HG03432 (cell line): ENCODE measurements around the gene PPA2.
"Not testable (repeated sequence)": the region's sequence is repeated elsewhere in the genome, so short reads cannot be mapped to it uniquely, and the experiment has no call there.

Experiments used
- ATAC-seq: cut with Tn5 transposase; IDR thresholded peaks from one replicate; pipeline ENCODE4 v1.9.1; 2021; ENCODE audit warnings: mild to moderate bottlenecking, moderate library complexity; ENCODE audit not compliant: unreplicated experiment

Gene PPA2

GRCh38 chr4:105461221-105461620, 12.6 kb downstream of the PPA2 start:
- no peak for ATAC-seq

- ATAC-seq, result no peak
Observed at GRCh38 chr4:105460306-105460705, 13.6 kb downstream of the PPA2 start.

GRCh38 chr4:105458541-105458940, 15.3 kb downstream of the PPA2 start:
- not testable (repeated sequence) for ATAC-seq

- ATAC-seq, result no peak
Observed at GRCh38 chr4:105458001-105458400, 15.9 kb downstream of the PPA2 start.

DNA sequence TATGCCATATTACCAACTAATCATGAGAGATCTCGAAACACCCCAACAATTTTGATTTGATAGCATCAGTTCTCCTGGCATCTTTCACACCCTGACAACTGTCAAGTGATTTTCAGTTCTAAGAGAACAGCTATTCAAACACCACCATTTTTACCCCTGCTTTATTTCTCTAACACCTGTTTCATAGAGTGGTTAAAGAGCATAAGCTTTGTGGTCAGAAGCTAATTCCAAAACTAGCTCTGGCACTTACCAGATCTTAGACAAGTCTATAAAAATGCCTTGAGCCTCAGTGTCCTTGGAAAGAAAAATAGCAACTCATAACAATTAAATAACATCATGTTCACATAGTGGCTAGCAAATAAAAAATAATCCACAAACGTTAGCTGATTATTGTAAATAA, 17.9 kb downstream of the PPA2 start:
- no peak for ATAC-seq

DNA sequence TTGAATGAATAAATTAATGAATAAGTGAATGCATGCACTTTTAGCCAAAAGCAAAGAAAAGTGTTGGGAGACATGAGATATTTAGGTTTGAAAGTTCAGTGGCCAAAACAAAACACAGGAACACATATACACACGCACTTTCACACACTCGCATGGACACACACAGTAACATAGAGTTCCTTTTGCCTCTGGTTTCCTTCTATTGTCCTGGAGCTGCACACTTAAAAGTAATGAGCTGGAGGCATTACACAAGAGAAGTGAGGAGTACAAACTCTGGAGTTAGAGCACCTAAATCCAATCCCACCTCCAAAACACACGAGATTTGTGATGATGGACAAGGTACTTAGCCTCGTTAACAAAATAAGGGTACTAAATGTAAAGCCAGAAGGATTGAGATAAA, 18.7 kb downstream of the PPA2 start:
- no peak for ATAC-seq

DNA sequence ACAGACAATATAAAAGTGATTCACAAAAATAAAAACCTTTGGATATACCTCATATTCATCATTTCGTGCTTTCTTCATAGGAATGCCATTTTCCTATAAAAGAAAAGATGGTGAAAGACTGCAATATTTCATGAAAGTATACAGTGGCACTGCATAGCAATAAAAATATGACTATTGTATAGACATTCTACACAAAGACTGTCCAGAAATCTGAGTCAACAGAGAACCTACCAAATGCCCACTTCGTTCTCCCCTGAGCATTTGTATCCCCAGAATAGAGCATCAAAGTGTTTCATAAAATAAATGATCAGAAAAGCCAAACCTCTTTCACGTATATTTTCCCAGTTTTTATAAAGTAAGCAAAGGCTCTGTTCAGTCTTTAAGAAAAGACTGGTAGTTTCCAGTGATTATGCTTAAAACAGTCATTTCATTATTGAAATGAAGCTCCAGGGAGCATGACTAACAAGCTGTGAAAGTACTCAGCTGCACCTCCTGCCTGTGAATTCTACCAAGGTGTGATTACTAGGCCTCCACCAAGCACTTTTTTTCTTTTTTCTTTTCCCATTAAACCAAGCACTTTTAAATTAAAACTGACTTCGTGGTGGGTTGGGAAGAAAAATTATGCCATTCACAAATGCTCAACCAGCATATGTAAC, 20.2 kb downstream of the PPA2 start:
- peak; percentile 95 for ATAC-seq

DNA sequence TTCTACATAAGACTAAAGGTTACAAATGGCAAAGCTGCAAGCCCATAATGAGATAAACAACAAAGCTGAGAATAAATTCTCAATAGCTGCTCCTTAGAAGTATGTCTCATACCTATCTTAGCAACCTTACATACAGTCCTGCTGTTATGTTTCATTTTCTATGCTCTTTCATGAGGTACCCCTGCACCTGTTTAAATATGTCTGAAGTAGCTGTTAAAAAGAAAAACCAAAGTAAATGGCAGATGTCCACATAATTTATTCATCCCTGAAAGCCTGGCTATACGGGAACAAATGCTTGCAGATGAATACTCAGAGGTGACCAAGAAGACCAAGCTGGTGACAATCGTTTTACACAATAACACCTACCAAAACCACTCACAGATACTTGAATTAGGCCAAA, 22.5 kb downstream of the PPA2 start:
- no peak for ATAC-seq

GRCh38 chr4:105440890-105441289, 33.0 kb downstream of the PPA2 start:
- no peak for ATAC-seq

GRCh38 chr4:105437637-105438036, 36.2 kb downstream of the PPA2 start:
- no peak for ATAC-seq

DNA sequence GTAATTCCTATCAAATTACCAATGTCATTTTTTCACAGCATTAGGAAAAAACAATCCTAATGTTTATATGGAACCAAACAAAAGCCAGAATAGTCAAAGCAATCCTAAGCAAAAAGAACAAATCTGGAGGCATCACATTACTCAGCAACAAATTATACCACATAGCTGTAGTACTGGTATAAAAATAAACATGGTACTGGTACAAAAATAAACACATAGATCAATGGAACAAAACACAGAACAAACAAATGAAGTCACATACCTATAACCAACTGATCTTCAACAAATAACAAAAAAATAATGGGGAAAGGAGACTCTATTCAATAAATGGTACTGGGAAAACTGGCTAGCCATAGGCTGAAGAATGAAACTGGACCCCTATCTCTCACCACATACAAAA, 37.4 kb downstream of the PPA2 start:
- ATAC-seq, result no peak

DNA sequence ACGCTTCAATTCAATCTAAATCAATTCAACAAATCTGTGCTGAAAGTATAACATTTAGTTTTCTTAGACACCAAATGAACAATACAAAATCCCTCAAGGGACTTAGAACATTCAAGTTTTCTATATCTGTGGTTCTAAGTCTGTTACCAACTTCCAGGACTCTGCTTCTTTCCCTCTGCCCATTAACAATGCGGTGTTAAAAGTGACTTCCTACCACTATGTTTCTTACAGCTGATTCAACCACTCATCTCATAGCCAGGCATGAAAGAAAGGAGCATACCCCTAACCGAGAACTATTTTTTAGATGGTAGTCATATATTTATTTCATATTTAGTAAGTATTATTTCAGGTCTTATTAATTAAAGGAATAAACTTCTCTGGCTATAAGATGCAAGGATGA, 38.9 kb downstream of the PPA2 start:
- no peak for ATAC-seq

DNA sequence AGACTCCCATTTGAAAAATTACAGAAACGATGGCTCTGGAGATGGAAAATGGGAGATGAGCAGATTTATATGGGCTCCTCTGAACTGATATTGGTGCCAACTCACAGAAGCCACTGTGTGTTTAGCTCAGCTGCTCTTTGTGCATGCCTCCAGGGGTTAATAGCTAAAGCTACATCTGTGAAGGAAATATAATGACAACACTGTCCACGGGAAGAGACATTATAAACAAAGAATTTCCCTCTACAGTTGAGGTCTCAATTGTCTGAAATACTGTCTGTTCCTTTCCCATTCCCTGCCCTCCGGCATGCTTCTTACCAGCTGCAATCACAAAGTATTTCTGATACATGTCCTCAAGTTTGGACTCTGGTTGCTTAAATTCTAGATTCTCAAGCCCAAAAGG, 40.4 kb downstream of the PPA2 start:
- ATAC-seq, result no peak

DNA sequence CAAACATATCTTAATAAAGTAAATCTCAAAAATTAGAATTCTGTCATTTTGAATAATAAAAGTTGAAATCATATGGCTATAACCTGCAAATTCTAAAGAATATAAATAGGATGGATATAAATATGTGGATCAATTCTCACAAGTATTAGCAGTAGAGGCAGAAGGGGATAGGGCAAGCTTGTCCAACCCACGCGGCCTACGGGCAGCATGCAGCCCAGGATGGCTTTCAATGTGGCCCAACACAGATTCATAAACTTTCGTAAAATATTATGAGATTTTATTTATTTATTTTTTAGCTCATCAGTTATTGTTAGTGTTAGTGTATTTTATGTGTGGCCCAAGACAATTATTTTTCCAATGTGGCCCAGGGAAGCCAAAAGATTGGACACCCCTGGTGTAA, 41.4 kb downstream of the PPA2 start:
- no peak for ATAC-seq

DNA sequence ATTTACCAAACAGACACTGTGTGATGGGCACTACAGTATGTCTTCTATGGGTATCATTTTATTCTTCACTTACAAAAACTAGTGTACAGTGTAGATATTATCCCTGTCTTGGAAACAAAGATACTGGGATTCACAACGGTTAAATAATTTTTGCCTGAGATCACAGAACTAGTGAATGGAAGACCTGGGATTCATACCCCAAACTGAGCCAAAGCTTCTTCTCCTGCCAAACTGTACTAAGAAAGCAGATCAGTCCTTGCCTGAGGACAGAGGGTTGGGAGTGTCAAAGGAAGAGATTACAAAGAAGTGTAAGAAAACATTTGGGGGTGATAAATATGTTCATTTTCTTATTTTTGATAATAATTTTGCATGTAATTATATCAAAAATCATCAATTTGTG, 43.1 kb downstream of the PPA2 start:
- ATAC-seq, result no peak

- ATAC-seq, result no peak
Observed at GRCh38 chr4:105426187-105426897, 47.5 kb downstream of the PPA2 start.

DNA sequence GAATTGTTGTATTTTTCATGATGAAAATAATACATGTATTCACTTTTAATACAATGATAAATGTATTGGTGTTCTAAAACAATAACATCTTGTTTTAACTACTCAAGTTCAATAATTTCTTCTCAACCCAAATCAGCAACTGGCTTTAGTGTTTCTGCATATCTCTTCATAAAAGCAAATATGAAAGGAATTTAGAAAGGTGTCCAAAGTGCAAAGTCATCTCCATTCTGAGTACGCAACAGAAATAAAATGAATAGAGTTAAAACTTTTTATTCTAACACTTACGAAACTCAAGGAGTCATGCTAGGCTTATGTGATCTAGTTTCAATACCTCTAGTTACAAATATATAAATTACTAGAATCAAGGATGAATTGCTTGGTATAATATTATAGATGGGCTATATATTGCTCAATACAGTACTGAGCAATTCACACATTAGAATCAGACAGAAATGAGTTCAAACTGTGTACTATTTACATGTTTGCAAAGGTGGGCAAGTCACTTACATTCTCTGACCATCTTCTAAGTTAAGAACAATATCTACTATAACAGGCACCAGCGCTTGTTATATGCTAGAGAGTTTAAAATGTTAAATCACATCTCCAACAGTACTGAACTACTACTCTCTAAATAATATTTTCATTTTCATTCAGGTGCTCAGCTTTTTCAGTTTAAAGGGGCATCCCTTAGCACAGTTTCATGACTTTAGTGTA, 51.5 kb downstream of the PPA2 start:
- no peak for ATAC-seq

GRCh38 chr4:105417624-105418023, 56.2 kb downstream of the PPA2 start:
- no peak for ATAC-seq

GRCh38 chr4:105415281-105415744, 58.5 kb downstream of the PPA2 start:
- ATAC-seq, result no peak

DNA sequence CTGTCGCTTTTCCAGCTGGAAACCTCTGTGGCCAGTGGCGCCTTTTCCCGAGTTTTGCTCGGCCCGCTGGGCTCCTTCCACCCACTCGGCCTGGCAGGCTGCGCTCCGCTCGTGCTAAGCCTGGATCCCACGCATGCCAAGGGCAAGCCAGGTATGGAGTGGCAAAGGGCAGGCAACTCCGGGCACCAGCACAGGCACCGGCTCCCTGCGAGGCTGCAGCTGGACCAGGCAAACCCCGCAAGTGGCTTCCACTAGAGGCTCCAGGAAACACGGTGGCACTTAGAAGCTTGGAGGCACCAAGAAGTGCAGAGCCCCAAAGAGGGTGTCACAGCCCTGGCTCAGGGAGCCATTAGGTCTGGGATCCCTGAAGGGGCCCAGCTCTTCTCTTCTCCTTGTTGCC, 59.5 kb downstream of the PPA2 start:
- no peak for ATAC-seq

DNA sequence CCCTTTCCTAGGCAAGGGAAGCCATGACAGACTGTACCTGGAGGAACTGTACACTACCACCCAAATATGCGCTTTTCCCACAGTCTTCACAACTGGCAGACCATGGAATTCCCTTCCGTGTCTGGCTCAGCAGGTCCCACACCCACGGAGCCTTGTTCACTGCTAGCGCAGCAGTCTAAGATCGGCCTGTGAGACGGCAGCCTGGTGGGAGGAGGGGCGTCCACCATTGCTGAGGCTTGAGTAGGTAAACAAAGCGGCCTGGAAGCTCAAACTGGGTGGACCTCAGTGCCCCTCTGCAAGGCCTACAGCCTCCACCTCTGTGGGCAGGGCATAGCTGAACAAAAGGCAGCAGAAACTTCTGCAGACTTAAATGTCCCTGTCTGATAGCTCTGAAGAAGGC, 64.7 kb downstream of the PPA2 start:
- not testable (repeated sequence) for ATAC-seq
